ENCODE measurements around the gene CST9.

The CST9 gene

GRCh38 chr20:23554401-23554800, 51.3 kb downstream of the CST9 start:
- no peak for DNase-seq (ENCODE audit: low read depth in 2 of 3, low spot score in 2 of 3)
